ENCODE data around the gene POC5.

The POC5 gene

GRCh38 chr5:75711151-75711550, 6.1 kb downstream of the POC5 start:
- Histone ChIP-seq H3K4me2 (ENCODE audit: low read length) (no peak overlapping the region), H2BK120ac (ENCODE audit: low read depth, low read length) (no peak overlapping the region), H3K23ac (ENCODE audit: low read length) (no peak overlapping the region), H4K8ac (ENCODE audit: low read depth, low read length) (no peak overlapping the region), H2BK15ac (replicated peaks; ENCODE audit: low read depth) (no peak overlapping the region), H3K36me3 (ENCODE audit: control insufficient read depth, insufficient read depth, low read length) (no peaks in the 10 kb centered on the region), H2BK5ac (ENCODE audit: low read length) (no peak overlapping the region), H2AK5ac (ENCODE audit: low read length) (no peak overlapping the region), H3K79me2 (ENCODE audit: control insufficient read depth, insufficient read depth, low read length) (peaks cover 5% of the 10 kb centered on the region), H3K4me3 (ENCODE audit: low read length) (no peak overlapping the region), H3K56ac (ENCODE audit: low read length) (no peak overlapping the region), H3K9ac (ENCODE audit: low read length) (no peak overlapping the region), H3K79me1 (ENCODE audit: low read length) (peaks cover 8% of the 10 kb centered on the region), H4K5ac (ENCODE audit: low read length) (no peak overlapping the region), H3K27me3 (ENCODE audit: insufficient read depth, low read length, poor library complexity) (no peaks in the 10 kb centered on the region), H3K4ac (ENCODE audit: low read depth, low read length) (no peak overlapping the region), H3K18ac (ENCODE audit: low read length) (no peak overlapping the region), H3K27ac (ENCODE audit: low read depth, low read length) (no peak overlapping the region), H3K4me1 (ENCODE audit: control insufficient read depth, low read depth, low read length) (no peaks in the 10 kb centered on the region)
- no peak for DNase-seq
- WGBS (ENCODE audit: extremely low coverage, insufficient coverage, low lambda C conversion rate), result no CpG with 5 or more reads among the region's 1 CpG

- H3K9ac ChIP-seq (ENCODE audit: low read length), result no peak overlapping the region
- no peaks in the 10 kb centered on the region for H3K27me3 ChIP-seq (ENCODE audit: insufficient read depth, low read length, poor library complexity)
- H3K56ac ChIP-seq (ENCODE audit: low read length), result no peak overlapping the region
- no peak overlapping the region for H3K4me2 ChIP-seq (ENCODE audit: low read length)
- no CpG with 5 or more reads among the region's 1 CpG for WGBS (ENCODE audit: extremely low coverage, insufficient coverage, low lambda C conversion rate)
- H3K18ac ChIP-seq (ENCODE audit: low read length), result no peak overlapping the region
- H2BK5ac ChIP-seq (ENCODE audit: low read length), result no peak overlapping the region
- H2BK15ac ChIP-seq (replicated peaks; ENCODE audit: low read depth), result no peak overlapping the region
- H3K4me1 ChIP-seq (ENCODE audit: control insufficient read depth, low read depth, low read length), result no peaks in the 10 kb centered on the region
- DNase-seq, result no peak
- no peak overlapping the region for H3K4ac ChIP-seq (ENCODE audit: low read depth, low read length)
- H2BK120ac ChIP-seq (ENCODE audit: low read depth, low read length), result no peak overlapping the region
- H4K8ac ChIP-seq (ENCODE audit: low read depth, low read length), result no peak overlapping the region
- no peak overlapping the region for H2AK5ac ChIP-seq (ENCODE audit: low read length)
- H3K79me2 ChIP-seq (ENCODE audit: control insufficient read depth, insufficient read depth, low read length), result peaks cover 2% of the 10 kb centered on the region
- no peaks in the 10 kb centered on the region for H3K36me3 ChIP-seq (ENCODE audit: control insufficient read depth, insufficient read depth, low read length)
- H4K5ac ChIP-seq (ENCODE audit: low read length), result no peak overlapping the region
- H3K4me3 ChIP-seq (ENCODE audit: low read length), result no peak overlapping the region
- no peak overlapping the region for H3K27ac ChIP-seq (ENCODE audit: low read depth, low read length)
- peaks cover 6% of the 10 kb centered on the region for H3K79me1 ChIP-seq (ENCODE audit: low read length)
- no peak overlapping the region for H3K23ac ChIP-seq (ENCODE audit: low read length)
Observed at GRCh38 chr5:75710637-75711036, 6.6 kb downstream of the POC5 start.

GRCh38 chr5:75707911-75708509, 9.2 kb downstream of the POC5 start:
- Histone ChIP-seq H3K18ac (ENCODE audit: low read length) (no peak overlapping the region), H3K56ac (ENCODE audit: low read length) (no peak overlapping the region), H3K27me3 (ENCODE audit: insufficient read depth, low read length, poor library complexity) (no peaks in the 10 kb centered on the region), H3K23ac (ENCODE audit: low read length) (no peak overlapping the region), H3K36me3 (ENCODE audit: control insufficient read depth, insufficient read depth, low read length) (no peaks in the 10 kb centered on the region), H3K4me2 (ENCODE audit: low read length) (no peak overlapping the region), H2AK5ac (ENCODE audit: low read length) (no peak overlapping the region), H3K79me2 (ENCODE audit: control insufficient read depth, insufficient read depth, low read length) (no peaks in the 10 kb centered on the region), H2BK120ac (ENCODE audit: low read depth, low read length) (no peak overlapping the region), H3K9ac (ENCODE audit: low read length) (no peak overlapping the region), H4K8ac (ENCODE audit: low read depth, low read length) (no peak overlapping the region), H3K4me3 (ENCODE audit: low read length) (no peak overlapping the region), H3K79me1 (ENCODE audit: low read length) (no peaks in the 10 kb centered on the region), H3K4ac (ENCODE audit: low read depth, low read length) (no peak overlapping the region), H2BK5ac (ENCODE audit: low read length) (no peak overlapping the region), H4K5ac (ENCODE audit: low read length) (no peak overlapping the region), H3K4me1 (ENCODE audit: control insufficient read depth, low read depth, low read length) (no peaks in the 10 kb centered on the region), H3K27ac (ENCODE audit: low read depth, low read length) (no peak overlapping the region), H2BK15ac (replicated peaks; ENCODE audit: low read depth) (no peak overlapping the region)
- DNase-seq, result no peak
- no CpG with 5 or more reads among the region's 1 CpG for WGBS (ENCODE audit: extremely low coverage, insufficient coverage, low lambda C conversion rate)

- no peak overlapping the region for H2BK5ac ChIP-seq (ENCODE audit: low read length)
- H3K56ac ChIP-seq (ENCODE audit: low read length), result no peak overlapping the region
- H4K5ac ChIP-seq (ENCODE audit: low read length), result no peak overlapping the region
- no CpG with 5 or more reads among the region's 3 CpGs for WGBS (ENCODE audit: extremely low coverage, insufficient coverage, low lambda C conversion rate)
- no peak overlapping the region for H3K18ac ChIP-seq (ENCODE audit: low read length)
- no peak overlapping the region for H3K27ac ChIP-seq (ENCODE audit: low read depth, low read length)
- H3K4me3 ChIP-seq (ENCODE audit: low read length), result no peak overlapping the region
- peaks cover 2% of the 10 kb centered on the region for H3K36me3 ChIP-seq (ENCODE audit: control insufficient read depth, insufficient read depth, low read length)
- H2BK120ac ChIP-seq (ENCODE audit: low read depth, low read length), result no peak overlapping the region
- H3K23ac ChIP-seq (ENCODE audit: low read length), result no peak overlapping the region
- no peaks in the 10 kb centered on the region for H3K27me3 ChIP-seq (ENCODE audit: insufficient read depth, low read length, poor library complexity)
- H3K79me2 ChIP-seq (ENCODE audit: control insufficient read depth, insufficient read depth, low read length), result no peaks in the 10 kb centered on the region
- no peak overlapping the region for H4K8ac ChIP-seq (ENCODE audit: low read depth, low read length)
- H3K4me2 ChIP-seq (ENCODE audit: low read length), result no peak overlapping the region
- H2AK5ac ChIP-seq (ENCODE audit: low read length), result no peak overlapping the region
- H3K4me1 ChIP-seq (ENCODE audit: control insufficient read depth, low read depth, low read length), result no peaks in the 10 kb centered on the region
- H3K9ac ChIP-seq (ENCODE audit: low read length), result no peak overlapping the region
- no peaks in the 10 kb centered on the region for H3K79me1 ChIP-seq (ENCODE audit: low read length)
- H2BK15ac ChIP-seq (replicated peaks; ENCODE audit: low read depth), result no peak overlapping the region
- DNase-seq, result no peak
- no peak overlapping the region for H3K4ac ChIP-seq (ENCODE audit: low read depth, low read length)
Observed at GRCh38 chr5:75706775-75707174, 10.5 kb downstream of the POC5 start.

GRCh38 chr5:75706016-75706415, 11.2 kb downstream of the POC5 start:
- Histone ChIP-seq H3K23ac (ENCODE audit: low read length) (no peak overlapping the region), H3K79me1 (ENCODE audit: low read length) (no peaks in the 10 kb centered on the region), H3K27me3 (ENCODE audit: insufficient read depth, low read length, poor library complexity) (no peaks in the 10 kb centered on the region), H3K79me2 (ENCODE audit: control insufficient read depth, insufficient read depth, low read length) (no peaks in the 10 kb centered on the region), H3K56ac (ENCODE audit: low read length) (no peak overlapping the region), H3K36me3 (ENCODE audit: control insufficient read depth, insufficient read depth, low read length) (peaks cover 2% of the 10 kb centered on the region), H2BK120ac (ENCODE audit: low read depth, low read length) (no peak overlapping the region), H2BK15ac (replicated peaks; ENCODE audit: low read depth) (no peak overlapping the region), H3K18ac (ENCODE audit: low read length) (no peak overlapping the region), H3K4me1 (ENCODE audit: control insufficient read depth, low read depth, low read length) (no peaks in the 10 kb centered on the region), H4K5ac (ENCODE audit: low read length) (no peak overlapping the region), H3K4me3 (ENCODE audit: low read length) (no peak overlapping the region), H4K8ac (ENCODE audit: low read depth, low read length) (no peak overlapping the region), H3K4ac (ENCODE audit: low read depth, low read length) (no peak overlapping the region), H2BK5ac (ENCODE audit: low read length) (no peak overlapping the region), H3K4me2 (ENCODE audit: low read length) (no peak overlapping the region), H3K9ac (ENCODE audit: low read length) (no peak overlapping the region), H3K27ac (ENCODE audit: low read depth, low read length) (no peak overlapping the region), H2AK5ac (ENCODE audit: low read length) (no peak overlapping the region)
- no CpG with 5 or more reads among the region's 1 CpG for WGBS (ENCODE audit: extremely low coverage, insufficient coverage, low lambda C conversion rate)
- DNase-seq, result no peak

- Histone ChIP-seq H3K27me3 (ENCODE audit: insufficient read depth, low read length, poor library complexity) (no peaks in the 10 kb centered on the region), H2AK5ac (ENCODE audit: low read length) (no peak overlapping the region), H2BK5ac (ENCODE audit: low read length) (no peak overlapping the region), H4K5ac (ENCODE audit: low read length) (no peak overlapping the region), H3K4me2 (ENCODE audit: low read length) (no peak overlapping the region), H3K4me1 (ENCODE audit: control insufficient read depth, low read depth, low read length) (no peaks in the 10 kb centered on the region), H3K4me3 (ENCODE audit: low read length) (no peak overlapping the region), H3K79me2 (ENCODE audit: control insufficient read depth, insufficient read depth, low read length) (no peaks in the 10 kb centered on the region), H2BK15ac (replicated peaks; ENCODE audit: low read depth) (no peak overlapping the region), H3K79me1 (ENCODE audit: low read length) (no peaks in the 10 kb centered on the region), H3K9ac (ENCODE audit: low read length) (no peak overlapping the region), H3K27ac (ENCODE audit: low read depth, low read length) (no peak overlapping the region), H3K36me3 (ENCODE audit: control insufficient read depth, insufficient read depth, low read length) (peaks cover 2% of the 10 kb centered on the region), H3K18ac (ENCODE audit: low read length) (no peak overlapping the region), H3K56ac (ENCODE audit: low read length) (no peak overlapping the region), H4K8ac (ENCODE audit: low read depth, low read length) (no peak overlapping the region), H3K4ac (ENCODE audit: low read depth, low read length) (no peak overlapping the region), H3K23ac (ENCODE audit: low read length) (no peak overlapping the region), H2BK120ac (ENCODE audit: low read depth, low read length) (no peak overlapping the region)
- DNase-seq, result no peak
- WGBS (ENCODE audit: extremely low coverage, insufficient coverage, low lambda C conversion rate), result no CpG with 5 or more reads among the region's 4 CpGs
Observed at GRCh38 chr5:75701856-75702255, 15.4 kb downstream of the POC5 start.
